ENCODE measurements around the gene UBR4. TPM values are rescaled to one million over a fixed set of nuclear protein-coding genes. Genes with fewer than 3 reads are reported as not detected.

The UBR4 gene
- total RNA-seq, 2 experiments from 2014 or later = 116 to 125 TPM

- Histone ChIP-seq H3K36me3 (ENCODE audit: insufficient read depth, low read length) (peaks cover 94% of the 10 kb centered on the region), H3K27ac (ENCODE audit: low read depth in 1 of 2, low read length in 2 of 2) (no peak overlapping the region), H3K4me1 (ENCODE audit: insufficient read depth, low read length) (no peaks in the 10 kb centered on the region), H3K9me3 (ENCODE audit: control insufficient read depth in 1 of 2, insufficient read depth in 1 of 2, low read length in 2 of 2) (no peaks in the 10 kb centered on the region), H3K27me3 (ENCODE audit: control insufficient read depth in 1 of 2, insufficient read depth in 2 of 2, low read length in 2 of 2) (no peaks in the 10 kb centered on the region), H3K4me3 (ENCODE audit: low read length) (no peak overlapping the region)
- Mint-ChIP-seq H3K4me3 (no peak overlapping the region), H3K4me1 (ENCODE audit: low read depth) (no peaks in the 10 kb centered on the region), H3K27ac (no peak overlapping the region), H3K9me3 (no peaks in the 10 kb centered on the region), H3K36me3 (ENCODE audit: low read depth) (peaks cover 99% of the 10 kb centered on the region), H3K27me3 (no peaks in the 10 kb centered on the region)
- POLR2A ChIA-PET = no interaction called here
- TF ChIP-seq CTCF (IDR thresholded peaks at IDR 0.05) = no peak
- CTCF ChIA-PET = interaction anchor here (0.8 kb wide), 1 partner anchor 24 kb away, joined by 3 read pairs; no protein-coding TSS in a partner anchor
- DNase-seq = no peak
- ATAC-seq (ENCODE audit: poor library complexity) = no peak
- intact Hi-C loops (cut with DNase I, micrococcal nuclease) = no loop called here
These were observed 120.5 kb downstream of the UBR4 start for GRCh38 chr1:19089524-19089923.

GRCh38 chr1:19088717-19089442 is 121.2 kb downstream of the UBR4 start:
- no peak overlapping the region for H3K4me3 ChIP-seq (ENCODE audit: low read length)
- intact Hi-C loops (cut with DNase I, micrococcal nuclease) = no loop called here
- ChIA-PET CTCF (interaction anchor here (0.8 kb wide), 1 partner anchor 25 kb away, joined by 3 read pairs; no protein-coding TSS in a partner anchor), POLR2A (interaction anchor here (0.6 kb wide), 1 partner anchor 38 kb away, joined by 3 read pairs; no protein-coding TSS in a partner anchor)
- Mint-ChIP-seq H3K4me1 (ENCODE audit: low read depth) (no peaks in the 10 kb centered on the region), H3K27me3 (no peaks in the 10 kb centered on the region), H3K27ac (no peak overlapping the region), H3K4me3 (no peak overlapping the region), H3K36me3 (ENCODE audit: low read depth) (peaks cover 99% of the 10 kb centered on the region), H3K9me3 (no peaks in the 10 kb centered on the region)
- ATAC-seq (ENCODE audit: poor library complexity) = no peak
- H3K9me3 ChIP-seq (ENCODE audit: control insufficient read depth in 1 of 2, insufficient read depth in 1 of 2, low read length in 2 of 2) = no peaks in the 10 kb centered on the region
- no peak for DNase-seq
- H3K27me3 ChIP-seq (ENCODE audit: control insufficient read depth in 1 of 2, insufficient read depth in 2 of 2, low read length in 2 of 2) = no peaks in the 10 kb centered on the region
- H3K27ac ChIP-seq (ENCODE audit: low read depth in 1 of 2, low read length in 2 of 2) = no peak overlapping the region
- H3K36me3 ChIP-seq (ENCODE audit: insufficient read depth, low read length) = peaks cover 94% of the 10 kb centered on the region
- TF ChIP-seq CTCF (IDR thresholded peaks at IDR 0.05) = no peak
- H3K4me1 ChIP-seq (ENCODE audit: insufficient read depth, low read length) = no peaks in the 10 kb centered on the region

- Histone ChIP-seq H3K4me3 (ENCODE audit: low read length) (no peak overlapping the region), H3K36me3 (ENCODE audit: insufficient read depth, low read length) (peaks cover 94% of the 10 kb centered on the region), H3K9me3 (ENCODE audit: control insufficient read depth in 1 of 2, insufficient read depth in 1 of 2, low read length in 2 of 2) (no peaks in the 10 kb centered on the region), H3K4me1 (ENCODE audit: insufficient read depth, low read length) (no peaks in the 10 kb centered on the region), H3K27me3 (ENCODE audit: control insufficient read depth in 1 of 2, insufficient read depth in 2 of 2, low read length in 2 of 2) (no peaks in the 10 kb centered on the region), H3K27ac (ENCODE audit: low read depth in 1 of 2, low read length in 2 of 2) (no peak overlapping the region)
- peaks cover 99% of the 10 kb centered on the region for H3K36me3 Mint-ChIP-seq (ENCODE audit: low read depth)
- TF ChIP-seq CTCF (IDR thresholded peaks at IDR 0.05) = no peak
- H3K9me3 Mint-ChIP-seq = no peaks in the 10 kb centered on the region
- H3K4me3 Mint-ChIP-seq = no peak overlapping the region
- DNase-seq (peak in 2 of 14 experiments; percentile 48 to 55), ATAC-seq (ENCODE audit: poor library complexity) (no peak)
- no peaks in the 10 kb centered on the region for H3K4me1 Mint-ChIP-seq (ENCODE audit: low read depth)
- intact Hi-C loops (cut with DNase I, micrococcal nuclease) = no loop called here
- no peaks in the 10 kb centered on the region for H3K27me3 Mint-ChIP-seq
- CTCF ChIA-PET = no interaction called here
- H3K27ac Mint-ChIP-seq = peak overlapping the region; percentile 17
- POLR2A ChIA-PET = interaction anchor here (1.5 kb wide), 1 partner anchor 14 kb away, joined by 4 read pairs; no protein-coding TSS in a partner anchor
These were observed 122.1 kb downstream of the UBR4 start for GRCh38 chr1:19087737-19088594.

Data from CD4-positive, alpha-beta T cell (primary cell).